HCT116 (cell line): ENCODE results near the gene GPRC5C.

ENCODE experiments used
- CTCF ChIP-seq, 3 experiments: fragments of 200-600 bp in 1 of 3; sonication (generic) in 1 of 3; IDR thresholded peaks in 2 of 3; conservative IDR thresholded peaks in 1 of 3; 2 replicates each; pipeline ENCODE4 v1.5.1; 2012 to 2017; ENCODE audit warnings: low read depth in 2 of 3, low read length in 2 of 3, antibody characterized with exemption in 1 of 3, borderline replicate concordance in 1 of 3, control low read depth in 1 of 3, mild to moderate bottlenecking in 1 of 3, mixed read lengths in 1 of 3, mixed run types in 1 of 3, moderate library complexity in 1 of 3; ENCODE audit not compliant: insufficient read depth in 1 of 3
- ELF1 ChIP-seq: IDR thresholded peaks from 2 replicates; pipeline ENCODE4 v1.6.1; 2012; ENCODE audit warnings: low read depth, borderline replicate concordance
- MAX ChIP-seq: IDR thresholded peaks from 2 replicates; pipeline ENCODE4 v1.6.1; 2012
- POLR2A ChIP-seq: IDR thresholded peaks from 2 replicates; pipeline ENCODE4 v1.7.0; 2011; ENCODE audit warnings: borderline replicate concordance; ENCODE audit not compliant: insufficient read depth, insufficient read length; ENCODE audit errors: extremely low read depth
- YY1 ChIP-seq: IDR thresholded peaks from 2 replicates; pipeline ENCODE4 v1.6.1; 2011; ENCODE audit warnings: low read length, low read depth, moderate library complexity, mild to moderate bottlenecking; ENCODE audit not compliant: insufficient replicate concordance; ENCODE audit errors: extremely low read depth

- TF ChIP-seq CTCF (IDR thresholded peaks at IDR 0.05 in 2 of 3, conservative IDR thresholded peaks at IDR 0.05 in 1 of 3; ENCODE audit: borderline replicate concordance in 1 of 3, insufficient read depth in 1 of 3, low read depth in 2 of 3, low read length in 2 of 3) (no peak), YY1 (no peak), POLR2A (no peak), ELF1 (no peak), MAX (no peak)
Measured at GRCh38 chr17:74404789-74405188, 27.1 kb upstream of the GPRC5C start.
